UCSD-AML1 (cell line): ENCODE results near the gene NRL.

Experiments
- DNase-seq: peaks from one replicate; lab custom pipeline; 2025; ENCODE audit not compliant: unreplicated experiment; lab: John Stamatoyannopoulos, UW

Gene NRL

GRCh38 chr14:24114532-24115421 is at the start of gene NRL, which contains the start of gene DCAF11:
NRL (minus strand) TSS chr14:24114949; CDS start chr14:24082848, 32,101 bp downstream.
DCAF11 (plus strand) TSS chr14:24114777; CDS start chr14:24115595, 818 bp downstream.
- DNase-seq, result peak; percentile 99

DNA sequence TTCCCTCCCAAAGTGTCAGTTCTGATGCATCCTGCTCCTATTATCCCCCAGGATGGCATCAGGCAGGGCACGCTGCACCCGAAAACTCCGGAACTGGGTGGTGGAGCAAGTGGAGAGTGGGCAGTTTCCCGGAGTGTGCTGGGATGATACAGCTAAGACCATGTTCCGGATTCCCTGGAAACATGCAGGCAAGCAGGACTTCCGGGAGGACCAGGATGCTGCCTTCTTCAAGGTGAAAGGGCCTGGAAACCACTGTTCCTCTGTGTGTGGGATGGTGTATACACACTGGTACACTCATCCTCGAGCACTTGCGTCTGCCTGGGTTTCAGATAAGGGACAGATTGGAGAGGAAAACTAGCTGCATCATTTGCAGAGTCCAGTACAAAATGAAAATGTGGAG is 47.3 kb upstream of the NRL start:
- no peak for DNase-seq

- peak; percentile 97 for DNase-seq
Observed at GRCh38 chr14:24160850-24161804, 46.4 kb upstream of the NRL start, which contains the start of gene IRF9. IRF9 (plus strand) TSS chr14:24161265; CDS start chr14:24162145, 880 bp downstream.

- DNase-seq, result no peak
Observed at GRCh38 chr14:24160499-24160849, 45.7 kb upstream of the NRL start.

DNA sequence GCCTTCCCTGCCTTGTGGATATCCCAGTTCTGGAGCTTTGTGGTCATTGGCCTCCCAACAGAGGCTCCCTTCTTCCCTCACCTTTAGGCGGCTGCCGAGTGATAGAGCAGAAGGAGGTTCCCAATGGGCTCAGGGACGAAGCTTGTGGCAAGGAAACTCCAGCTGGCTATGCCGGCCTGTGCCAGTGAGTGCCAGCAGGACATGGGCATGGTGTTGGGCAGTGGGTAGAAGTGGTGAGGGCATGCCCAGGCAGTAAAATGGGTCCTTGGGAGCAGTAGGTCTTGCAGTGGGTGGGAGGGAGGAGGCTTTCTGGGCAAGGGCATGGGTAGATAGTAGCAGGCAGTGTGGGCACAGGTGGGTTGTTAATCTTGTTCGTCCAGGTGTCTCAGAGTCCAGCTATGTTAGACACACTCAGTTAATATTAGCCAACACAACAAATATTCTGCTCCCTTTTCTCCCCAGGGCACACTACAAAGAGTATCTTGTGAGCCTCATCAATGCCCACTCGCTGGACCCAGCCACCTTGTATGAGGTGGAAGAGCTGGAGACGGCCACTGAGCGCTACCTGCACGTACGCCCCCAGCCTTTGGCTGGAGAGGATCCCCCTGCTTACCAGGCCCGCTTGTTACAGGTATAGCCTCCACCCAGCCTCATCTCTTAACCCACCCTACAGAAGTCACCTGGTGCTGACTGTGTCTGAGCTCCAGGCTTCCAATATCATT is 45.2 kb upstream of the NRL start:
- DNase-seq, result no peak

GRCh38 chr14:24157331-24157730 is 42.6 kb upstream of the NRL start:
- DNase-seq, result no peak

DNA sequence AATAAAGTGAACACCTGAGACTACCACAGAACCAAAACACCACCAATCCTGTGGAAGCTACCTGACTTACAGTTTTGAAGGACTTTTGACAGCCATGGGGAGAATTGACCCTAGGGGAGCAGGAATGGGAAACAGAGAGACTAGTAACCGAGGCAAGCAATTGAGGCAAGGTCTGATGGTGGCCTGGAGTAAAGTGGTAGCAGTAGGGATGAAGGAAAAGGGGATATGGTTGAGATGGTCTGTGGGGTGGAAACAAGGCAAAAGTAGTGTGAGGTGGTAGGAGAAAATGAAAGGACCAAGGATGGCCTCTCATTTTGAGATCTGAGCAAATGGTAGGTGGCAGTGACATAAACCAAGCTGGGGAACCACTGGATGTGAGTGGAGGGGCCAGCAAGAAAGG is 42.1 kb upstream of the NRL start:
- DNase-seq, result no peak

GRCh38 chr14:24155100-24155499 is 40.4 kb upstream of the NRL start:
- no peak for DNase-seq

GRCh38 chr14:24151404-24152080 is 36.8 kb upstream of the NRL start:
- DNase-seq, result no peak

- no peak for DNase-seq
Observed at GRCh38 chr14:24150993-24151392, 36.2 kb upstream of the NRL start.

DNA sequence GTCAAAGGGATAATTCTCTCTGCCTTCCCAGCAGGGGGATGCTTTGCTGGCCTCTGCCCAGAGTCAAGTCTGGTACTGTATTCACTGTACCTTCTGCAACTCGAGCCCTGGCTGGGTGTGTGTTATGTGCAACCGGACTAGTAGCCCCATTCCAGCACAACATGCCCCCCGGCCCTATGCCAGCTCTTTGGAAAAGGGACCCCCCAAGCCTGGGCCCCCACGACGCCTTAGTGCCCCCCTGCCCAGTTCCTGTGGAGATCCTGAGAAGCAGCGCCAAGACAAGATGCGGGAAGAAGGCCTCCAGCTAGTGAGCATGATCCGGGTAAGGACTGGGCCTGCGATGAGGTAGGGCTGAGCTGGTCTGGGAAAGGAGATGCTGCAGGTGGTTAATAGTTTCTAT is 35.8 kb upstream of the NRL start:
- no peak for DNase-seq

GRCh38 chr14:24150061-24150460 is 35.3 kb upstream of the NRL start:
- no peak for DNase-seq

GRCh38 chr14:24149302-24149969 is 34.7 kb upstream of the NRL start:
- no peak for DNase-seq

DNA sequence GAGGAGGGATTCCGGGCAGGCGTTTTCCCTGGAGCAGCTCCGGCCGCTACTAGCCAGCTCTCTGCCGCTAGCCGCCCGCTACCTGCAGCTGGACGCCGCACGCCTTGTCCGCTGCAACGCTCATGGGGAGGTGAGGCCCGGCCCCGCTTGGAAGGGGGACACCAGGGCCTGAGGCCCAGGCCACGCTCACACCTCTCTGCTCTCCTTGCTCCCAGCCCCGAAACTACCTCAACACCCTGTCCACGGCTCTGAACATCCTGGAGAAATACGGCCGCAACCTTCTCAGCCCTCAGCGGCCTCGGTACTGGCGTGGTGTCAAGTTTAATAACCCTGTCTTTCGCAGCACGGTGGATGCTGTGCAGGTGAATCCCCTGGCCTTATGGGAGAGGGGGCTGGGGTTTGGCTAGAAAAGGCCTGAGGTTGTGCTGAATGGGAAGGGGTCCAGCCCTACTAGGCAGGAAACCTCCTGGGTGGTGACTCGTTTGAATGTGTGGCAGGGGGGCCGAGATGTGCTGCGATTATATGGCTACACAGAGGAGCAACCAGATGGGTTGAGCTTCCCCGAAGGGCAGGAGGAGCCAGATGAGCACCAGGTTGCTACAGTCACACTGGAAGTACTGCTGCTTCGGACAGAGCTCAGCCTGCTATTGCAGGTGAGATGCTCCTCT is 33.1 kb upstream of the NRL start:
- DNase-seq, result no peak

DNA sequence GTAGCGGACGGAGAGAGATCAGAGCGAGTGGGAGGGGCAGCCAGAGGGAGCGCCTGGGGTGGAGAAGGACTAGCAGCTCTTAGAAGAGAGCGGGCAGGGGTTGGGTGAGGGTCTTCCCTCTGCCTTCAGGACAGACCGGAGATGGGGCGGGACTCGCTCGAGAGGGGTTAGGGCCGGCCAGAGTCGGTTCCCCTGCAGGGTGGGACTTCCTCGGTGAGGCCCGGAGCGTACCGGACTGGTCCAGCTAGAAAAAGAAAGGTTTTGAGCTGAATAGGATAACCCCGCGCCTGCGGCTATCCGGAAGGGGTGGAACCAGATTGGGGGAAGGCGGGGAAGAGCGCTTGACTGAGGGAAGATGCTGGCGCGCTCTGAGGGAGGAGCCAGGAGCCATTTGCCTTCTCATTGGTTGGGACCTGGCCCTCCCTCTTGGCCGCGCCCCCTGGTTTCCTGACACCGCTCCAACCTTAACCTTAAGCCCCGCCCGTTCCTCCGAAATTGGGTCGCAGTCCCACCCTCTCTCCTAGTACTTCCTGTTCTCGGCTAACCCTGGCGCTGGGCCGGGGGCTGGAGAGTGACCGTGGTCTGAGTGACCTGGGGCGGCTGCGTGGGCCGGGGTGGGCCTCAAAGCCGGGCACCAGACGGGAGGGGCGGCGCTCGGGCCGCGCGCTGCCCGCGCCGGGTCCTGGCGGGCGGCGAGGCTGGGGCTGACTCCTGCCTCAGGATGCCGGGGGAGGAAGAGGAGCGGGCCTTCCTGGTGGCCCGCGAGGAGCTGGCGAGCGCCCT is 32.4 kb upstream of the NRL start, which contains the start of gene RNF31:
Gene RNF31 (plus strand): TSS at position 521 of the 783 bp plus-strand sequence. CDS start 201 bp downstream, at position 722.
- DNase-seq, result peak; percentile 98

DNA sequence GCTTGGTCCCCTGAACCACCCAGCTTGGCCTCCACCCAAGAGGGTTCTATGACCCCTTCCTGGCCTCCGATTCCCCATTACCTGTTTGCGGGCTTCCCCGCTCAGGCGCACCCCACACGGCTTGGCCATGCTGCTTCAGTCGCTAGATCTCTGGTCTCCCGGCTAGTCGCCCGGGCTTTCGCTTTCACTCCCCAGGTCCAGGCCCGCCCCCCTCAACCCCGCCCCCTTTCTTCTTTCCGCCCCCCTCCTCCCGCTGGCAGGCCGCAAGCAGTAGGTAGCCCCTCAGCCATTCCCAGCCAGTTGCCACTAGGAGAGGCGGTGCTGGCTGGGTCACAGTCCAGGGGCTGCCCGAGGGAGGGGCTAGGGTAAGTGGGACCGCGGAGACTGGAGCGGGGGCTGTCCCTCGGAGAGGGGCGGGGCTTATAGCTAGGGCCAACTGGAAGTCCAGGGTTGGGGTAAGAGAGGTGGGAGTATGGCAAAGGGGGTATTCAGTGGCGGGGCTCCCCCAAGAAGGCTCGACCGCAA is 31.8 kb upstream of the NRL start, which contains the start of gene PSME2:
Gene PSME2 (minus strand): TSS at position 158 of the 525 bp plus-strand sequence. CDS start 29 bp downstream, at position 129.
- peak; percentile 97 for DNase-seq

GRCh38 chr14:24145690-24146452 is 31.1 kb upstream of the NRL start:
- DNase-seq, result no peak
